ENCODE results near the gene SMCHD1. TPM values are rescaled to one million over a fixed set of nuclear protein-coding genes. Genes with fewer than 3 reads are reported as not detected.

Gene SMCHD1
- total RNA-seq, 2 experiments from 2014 or later, result 357 to 359 TPM

GRCh38 chr18:2714140-2714539 lies 58.6 kb downstream of the SMCHD1 start:
- CTCF ChIA-PET, result no interaction called here
- Mint-ChIP-seq H3K27me3 (no peaks in the 10 kb centered on the region), H3K4me1 (ENCODE audit: low read depth) (peaks cover 71% of the 10 kb centered on the region), H3K36me3 (ENCODE audit: low read depth) (peaks cover 95% of the 10 kb centered on the region), H3K27ac (peak overlapping the region; percentile 24), H3K4me3 (no peak overlapping the region), H3K9me3 (no peaks in the 10 kb centered on the region)
- no peak overlapping the region for H3K4me3 ChIP-seq (ENCODE audit: low read length)
- no peak for TF ChIP-seq CTCF (IDR thresholded peaks at IDR 0.05)
- no peak overlapping the region for H3K27ac ChIP-seq (ENCODE audit: low read depth in 1 of 2, low read length in 2 of 2)
- peaks cover 9% of the 10 kb centered on the region for H3K4me1 ChIP-seq (ENCODE audit: insufficient read depth, low read length)
- intact Hi-C loops (cut with DNase I, micrococcal nuclease), result loop anchor here in 1 of 2 experiments (5.0 kb wide), 2 partner anchors 33 to 37 kb away; no protein-coding TSS in a partner anchor
- DNase-seq, result peak in 1 of 14 experiments; percentile 35
- H3K36me3 ChIP-seq (ENCODE audit: insufficient read depth, low read length), result peaks cover 90% of the 10 kb centered on the region
- no peak for ATAC-seq (ENCODE audit: poor library complexity)
- POLR2A ChIA-PET, result no interaction called here
- H3K27me3 ChIP-seq (ENCODE audit: control insufficient read depth in 1 of 2, insufficient read depth in 2 of 2, low read length in 2 of 2), result no peaks in the 10 kb centered on the region
- H3K9me3 ChIP-seq (ENCODE audit: control insufficient read depth in 1 of 2, insufficient read depth in 1 of 2, low read length in 2 of 2), result no peaks in the 10 kb centered on the region

- CTCF ChIA-PET, result no interaction called here
- H3K4me3 Mint-ChIP-seq, result no peak overlapping the region
- Histone ChIP-seq H3K36me3 (ENCODE audit: insufficient read depth, low read length) (peaks cover 86% of the 10 kb centered on the region), H3K9me3 (ENCODE audit: control insufficient read depth in 1 of 2, insufficient read depth in 1 of 2, low read length in 2 of 2) (no peaks in the 10 kb centered on the region), H3K4me1 (ENCODE audit: insufficient read depth, low read length) (peaks cover 9% of the 10 kb centered on the region), H3K27ac (ENCODE audit: low read depth in 1 of 2, low read length in 2 of 2) (no peak overlapping the region), H3K27me3 (ENCODE audit: control insufficient read depth in 1 of 2, insufficient read depth in 2 of 2, low read length in 2 of 2) (no peaks in the 10 kb centered on the region), H3K4me3 (ENCODE audit: low read length) (no peak overlapping the region)
- ATAC-seq (ENCODE audit: poor library complexity) (no peak), DNase-seq (no peak)
- peak overlapping the region; percentile 35 for H3K27ac Mint-ChIP-seq
- H3K36me3 Mint-ChIP-seq (ENCODE audit: low read depth), result peaks cover 95% of the 10 kb centered on the region
- TF ChIP-seq CTCF (IDR thresholded peaks at IDR 0.05), result no peak
- intact Hi-C loops (cut with DNase I, micrococcal nuclease), result no loop called here
- peaks cover 63% of the 10 kb centered on the region for H3K4me1 Mint-ChIP-seq (ENCODE audit: low read depth)
- POLR2A ChIA-PET, result interaction anchor here (0.5 to 1.4 kb wide), 2 partner anchors 42 to 54 kb away, joined by 3 to 4 read pairs; no protein-coding TSS in a partner anchor
- no peaks in the 10 kb centered on the region for H3K9me3 Mint-ChIP-seq
- no peaks in the 10 kb centered on the region for H3K27me3 Mint-ChIP-seq
Observed at GRCh38 chr18:2715990-2716389, 60.5 kb downstream of the SMCHD1 start.

GRCh38 chr18:2716394-2717326 lies 61.1 kb downstream of the SMCHD1 start:
- no peaks in the 10 kb centered on the region for H3K27me3 Mint-ChIP-seq
- H3K36me3 Mint-ChIP-seq (ENCODE audit: low read depth), result peaks cover 96% of the 10 kb centered on the region
- intact Hi-C loops (cut with DNase I, micrococcal nuclease), result no loop called here
- Histone ChIP-seq H3K27me3 (ENCODE audit: control insufficient read depth in 1 of 2, insufficient read depth in 2 of 2, low read length in 2 of 2) (no peaks in the 10 kb centered on the region), H3K36me3 (ENCODE audit: insufficient read depth, low read length) (peaks cover 88% of the 10 kb centered on the region), H3K4me1 (ENCODE audit: insufficient read depth, low read length) (peaks cover 9% of the 10 kb centered on the region), H3K9me3 (ENCODE audit: control insufficient read depth in 1 of 2, insufficient read depth in 1 of 2, low read length in 2 of 2) (no peaks in the 10 kb centered on the region), H3K27ac (ENCODE audit: low read depth in 1 of 2, low read length in 2 of 2) (no peak overlapping the region), H3K4me3 (ENCODE audit: low read length) (no peak overlapping the region)
- DNase-seq, result no peak
- peaks cover 68% of the 10 kb centered on the region for H3K4me1 Mint-ChIP-seq (ENCODE audit: low read depth)
- ATAC-seq (ENCODE audit: poor library complexity), result no peak
- H3K9me3 Mint-ChIP-seq, result no peaks in the 10 kb centered on the region
- POLR2A ChIA-PET, result interaction anchor here (0.5 kb wide), 1 partner anchor 53 kb away, joined by 4 read pairs; no protein-coding TSS in a partner anchor
- CTCF ChIA-PET, result interaction anchor here (1.1 kb wide), 1 partner anchor 9 kb away, joined by 3 read pairs; no protein-coding TSS in a partner anchor
- H3K27ac Mint-ChIP-seq, result peak overlapping the region; percentile 59
- H3K4me3 Mint-ChIP-seq, result no peak overlapping the region
- TF ChIP-seq CTCF (IDR thresholded peaks at IDR 0.05), result no peak
